Small intestine (tissue), 16 donors: Measurements from ENCODE around the gene ZNF285. TPM values are rescaled to one million over a fixed set of nuclear protein-coding genes. Genes with fewer than 3 reads are reported as not detected.
"Not testable (repeated sequence)": the region's sequence is repeated elsewhere in the genome, so short reads cannot be mapped to it uniquely, and the experiment has no call there.

Experiments used
- DNase-seq, 2 donors: peaks; one replicate each; pipeline versions ENCODE4 v3.0.0 to v3.0.0-alpha.2; 2013
- FAIRE-seq: peaks from 2 replicates; lab custom pipeline; 2012; peaks lifted over from hg19 to GRCh38; lab: Jason Lieb, UNC
- H3K27ac ChIP-seq, 3 donors: one replicate each; pipeline ENCODE4 v1.5.1; 2013; ENCODE audit warnings: low read length in 2 of 3, mild to moderate bottlenecking in 2 of 3, control low read depth in 1 of 3, inconsistent platforms in 1 of 3, low read depth in 1 of 3, moderate library complexity in 1 of 3
- H3K27me3 ChIP-seq, 3 donors: one replicate each; pipeline ENCODE4 v1.6.1; 2013; ENCODE audit warnings: low read length in 3 of 3, inconsistent platforms in 1 of 3; ENCODE audit not compliant: control insufficient read depth in 3 of 3, insufficient read depth in 3 of 3
- H3K36me3 ChIP-seq, 3 donors: one replicate each; pipeline ENCODE4 v1.6.1; 2013; ENCODE audit warnings: low read length in 3 of 3, inconsistent platforms in 1 of 3, low read depth in 1 of 3, mild to moderate bottlenecking in 1 of 3, moderate library complexity in 1 of 3; ENCODE audit not compliant: control insufficient read depth in 3 of 3, insufficient read depth in 2 of 3
- H3K4me1 ChIP-seq, 3 donors: one replicate each; pipeline ENCODE4 v1.6.1; 2013; ENCODE audit warnings: low read length in 2 of 3, inconsistent platforms in 1 of 3, low read depth in 1 of 3, mild to moderate bottlenecking in 1 of 3, moderate library complexity in 1 of 3; ENCODE audit not compliant: control insufficient read depth in 3 of 3, insufficient read depth in 2 of 3
- H3K4me3 ChIP-seq, 3 donors: one replicate each; pipeline ENCODE4 v1.5.1; 2013; ENCODE audit warnings: low read length in 3 of 3, control low read depth in 1 of 3, inconsistent platforms in 1 of 3, low read depth in 1 of 3, mild to moderate bottlenecking in 1 of 3, moderate library complexity in 1 of 3
- H3K9me3 ChIP-seq, 2 donors: one replicate each; pipeline ENCODE4 v1.6.1; 2013; ENCODE audit warnings: low read depth in 1 of 2, low read length in 1 of 2; ENCODE audit not compliant: control insufficient read depth in 2 of 2, insufficient read depth in 1 of 2
- WGBS, 3 donors: extraction: QIAGEN DNeasy Blood & Tissue Kit; methylation state at CpG; one replicate each; pipeline ENCODE4 v1.1.7; 2013; 5-methylcytosine and 5-hydroxymethylcytosine counted together
- long read RNA-seq, 10 donors: transcript quantifications; one replicate each; lab custom pipeline, GENCODE V29; 2026
- polyA plus RNA-seq, 4 donors: library from polyadenylated mRNA; stranded (reverse) in 3 of 4; unstranded in 1 of 4; fragments of 200-250 nt in 3 of 4; fragments of 120-200 nt in 1 of 4; gene quantifications; one replicate each; pipeline versions ENCODE4 v1.2.1 to v1.2.3, GENCODE V29; 2013
- donor health status: healthy with polysubstance abuse.
- donor health status: control.
- donor health status: control.
- donor health status: Bipolar disorder and iron deficiency.
- donor health status: healthy.

The ZNF285 gene
- 1 to 10 TPM in 3 of 4 donors, under 1 TPM in 1; 0.54 to 5.8 (median 1.3) TPM for polyA plus RNA-seq
- long read RNA-seq, donor 1, full-length matches to known transcripts, result 5 of 5 reads
- long read RNA-seq, donor 1, partial matches to known transcripts, result 0 of 5 reads
- long read RNA-seq, donor 1, other reads (novel, unspliced or antisense), result 0 of 5 reads
- long read RNA-seq, donor 2, result 0 reads
- long read RNA-seq, donor 3, full-length matches to known transcripts, result 2 of 2 reads
- long read RNA-seq, donor 3, partial matches to known transcripts, result 0 of 2 reads
- long read RNA-seq, donor 3, other reads (novel, unspliced or antisense), result 0 of 2 reads
- long read RNA-seq, donor 4, result 0 reads
- long read RNA-seq, donor 5, result 0 reads
- long read RNA-seq, donor 6, partial matches to known transcripts, result 0 of 1 reads
- long read RNA-seq, donor 6, other reads (novel, unspliced or antisense), result 0 of 1 reads
- long read RNA-seq, donor 7, full-length matches to known transcripts, result 1 of 1 reads
- long read RNA-seq, donor 7, partial matches to known transcripts, result 0 of 1 reads
- long read RNA-seq, donor 7, other reads (novel, unspliced or antisense), result 0 of 1 reads
- long read RNA-seq, donor 8, result 0 reads
- long read RNA-seq, donor 9, result 0 reads
- long read RNA-seq, donor 10, full-length matches to known transcripts, result 3 of 3 reads
- long read RNA-seq, donor 10, partial matches to known transcripts, result 0 of 3 reads
- long read RNA-seq, donor 10, other reads (novel, unspliced or antisense), result 0 of 3 reads

DNA sequence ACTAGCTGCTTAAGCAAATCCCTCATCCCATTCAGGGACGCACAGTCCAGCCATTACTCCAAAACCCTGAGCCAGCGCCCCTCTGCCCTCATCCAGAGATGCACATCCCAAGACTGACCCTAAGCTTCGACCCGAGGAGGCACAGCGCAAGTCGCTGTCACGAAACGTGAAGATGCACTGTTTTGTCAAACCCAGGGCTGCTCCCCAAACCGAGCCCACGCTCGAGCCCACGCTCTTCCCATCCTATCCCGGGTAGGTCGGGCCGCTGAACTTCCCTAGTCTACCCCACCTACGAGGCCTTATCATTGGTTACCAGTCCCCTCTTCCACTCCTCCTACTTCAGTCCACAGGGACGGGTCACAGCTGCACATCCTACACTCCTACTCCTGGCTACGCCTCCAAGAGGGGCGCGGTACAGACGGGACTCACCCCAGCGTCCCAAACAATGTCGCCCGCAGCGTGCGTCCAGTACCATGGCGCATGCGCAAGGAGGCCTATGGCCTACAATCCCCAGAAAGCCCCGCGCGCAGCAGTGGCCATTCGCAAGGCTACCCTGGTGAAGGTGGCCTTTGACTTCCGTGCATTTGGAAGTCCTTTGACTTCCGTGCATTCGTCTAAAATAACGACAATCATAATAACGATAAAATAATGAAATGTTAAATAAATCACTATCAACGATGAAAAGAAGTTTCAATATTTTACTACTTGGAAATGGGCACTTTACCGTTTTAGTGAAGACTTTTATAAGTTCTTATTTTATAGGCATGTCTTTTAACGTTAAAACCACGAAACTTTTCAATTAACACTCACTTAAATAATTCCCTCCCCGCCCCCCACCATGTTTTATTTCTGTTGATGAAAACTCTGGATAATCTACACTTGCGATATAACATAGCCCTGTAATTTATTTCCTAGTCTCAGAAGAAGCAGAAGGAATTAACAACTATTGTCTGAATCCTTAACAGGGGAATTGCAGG lies at the start of gene ZNF285:
Gene ZNF285 (minus strand): TSS at position 470 of the 977 bp plus-strand sequence. CDS start 4,395 bp downstream, outside the sequence.
- FAIRE-seq, result no peak
- Histone ChIP-seq H3K27me3 (peaks cover 0 to 2% (median 0%) of the 10 kb centered on the region in 3 donors), H3K4me3 (peak within 1 kb of the TSS; percentile 38 to 70 (median 59)), H3K36me3 (peaks cover 0 to 2% (median 0%) of the 10 kb centered on the region in 3 donors), H3K4me1 (no peaks in the 10 kb centered on the region), H3K9me3 (peaks cover 2 to 17% of the 10 kb centered on the region in 2 donors), H3K27ac (peak within 1 kb of the TSS in 1 of 3 donors; percentile 22)
- peak; percentile 93 to 97 for DNase-seq
- WGBS, 3 donors, result 5 to 14% (median 6%) methylated on average over 43 of the region's 43 CpGs

DNA sequence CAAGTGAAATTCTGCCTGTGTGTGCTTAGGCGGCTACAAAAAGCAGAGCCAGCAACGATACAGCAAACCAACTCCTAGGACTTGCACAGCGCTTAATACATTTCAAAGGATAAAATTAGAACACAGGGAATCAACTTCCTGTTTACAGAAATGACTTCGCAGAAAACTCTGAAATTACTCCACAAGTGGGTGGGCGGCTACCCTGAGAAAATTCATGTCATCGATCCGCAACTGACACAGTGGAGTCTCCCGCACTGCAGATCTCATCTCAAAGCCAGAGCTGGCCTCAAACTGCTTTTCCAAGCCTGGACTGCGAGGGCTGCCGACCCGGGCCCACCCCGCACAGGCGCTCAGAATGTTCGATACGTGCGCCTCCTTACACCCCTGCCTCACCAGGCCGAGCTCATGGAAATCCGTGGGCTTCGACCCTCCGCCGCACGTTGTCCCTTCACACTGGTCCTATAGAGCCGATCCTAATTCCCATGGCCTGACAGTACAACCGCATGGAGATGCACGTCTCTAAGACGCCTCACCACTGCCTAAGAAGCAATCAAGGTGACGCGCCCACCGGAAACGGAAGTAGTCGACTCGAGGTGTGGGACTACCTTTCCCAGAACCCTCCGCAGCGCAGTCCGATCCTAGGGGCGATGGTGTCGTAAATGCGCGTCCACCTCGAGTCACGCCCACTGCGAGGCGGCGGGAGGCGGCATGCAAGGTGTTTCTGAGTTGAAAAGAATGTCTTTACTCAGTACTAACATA lies 46.7 kb upstream of the ZNF285 start, which contains the start of gene ZNF229:
Gene ZNF229 (minus strand): TSS at position 557 of the 759 bp plus-strand sequence. CDS start 5,625 bp downstream, outside the sequence.
- H3K4me1 ChIP-seq, result peaks cover 0 to 4% (median 0%) of the 10 kb centered on the region in 3 donors
- peaks cover 0 to 2% (median 0%) of the 10 kb centered on the region in 3 donors for H3K27me3 ChIP-seq
- H3K9me3 ChIP-seq, result peaks cover 0 to 35% of the 10 kb centered on the region in 2 donors
- peak within 1 kb of the TSS; percentile 34 to 91 (median 62) for H3K4me3 ChIP-seq
- peak; percentile 92 to 97 for DNase-seq
- FAIRE-seq, result no peak
- H3K27ac ChIP-seq, result peak within 1 kb of the TSS in 1 of 3 donors; percentile 60
- WGBS, 3 donors, result 3 to 10% (median 7%) methylated on average over 45 of the region's 45 CpGs
- H3K36me3 ChIP-seq, result peaks cover 0 to 10% (median 0%) of the 10 kb centered on the region in 3 donors

DNA sequence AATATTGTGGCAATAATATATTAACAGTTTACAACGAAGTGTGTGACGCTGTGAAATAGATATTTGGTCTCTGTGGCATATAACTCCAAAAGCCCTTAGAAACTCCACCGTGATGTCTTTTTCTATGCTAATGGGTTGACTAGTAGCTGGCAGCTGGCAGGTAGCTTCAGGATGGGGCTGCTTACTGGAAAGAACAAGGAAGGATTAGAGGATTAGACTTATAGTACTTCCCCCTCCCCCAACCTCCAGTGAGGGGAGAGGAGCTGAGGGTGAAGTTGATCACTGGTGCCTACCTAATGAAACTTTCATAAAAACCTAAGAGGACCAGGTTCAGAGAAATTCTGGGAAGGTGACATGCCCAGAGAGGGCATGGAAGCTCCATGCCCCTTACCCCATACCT lies 37.0 kb upstream of the ZNF285 start:
- WGBS, 3 donors, result 96 to 97% (median 97%) methylated on average over 3 of the region's 3 CpGs
- Histone ChIP-seq H3K4me1 (no peaks in the 10 kb centered on the region), H3K36me3 (peaks cover 0 to 31% (median 5%) of the 10 kb centered on the region in 3 donors), H3K9me3 (peaks cover 0 to 60% of the 10 kb centered on the region in 2 donors), H3K4me3 (no peak overlapping the region), H3K27me3 (no peaks in the 10 kb centered on the region), H3K27ac (no peak overlapping the region)
- DNase-seq, result no peak
- FAIRE-seq, result no peak

DNA sequence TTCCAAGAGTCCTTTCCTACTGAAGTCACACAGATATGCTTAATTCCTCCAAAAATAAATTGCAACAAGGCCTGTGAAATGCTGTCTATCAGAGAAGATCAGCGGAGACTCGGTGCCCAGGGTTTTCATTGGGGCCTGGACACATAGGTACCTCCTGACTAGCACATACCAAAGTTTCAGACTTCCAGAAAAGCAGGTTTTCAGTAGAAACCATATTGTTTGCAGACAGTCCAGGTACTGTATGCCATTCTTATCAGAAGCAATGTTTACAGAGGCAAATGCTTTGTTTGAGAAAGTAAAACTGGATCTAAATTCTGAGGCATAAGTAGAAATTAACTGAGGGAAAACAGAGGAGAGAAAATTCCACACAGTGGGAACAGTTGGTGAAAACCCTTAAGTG lies 34.0 kb upstream of the ZNF285 start:
- Histone ChIP-seq H3K9me3 (peaks cover 3 to 64% of the 10 kb centered on the region in 2 donors), H3K4me3 (no peak overlapping the region), H3K4me1 (no peaks in the 10 kb centered on the region), H3K27me3 (no peaks in the 10 kb centered on the region), H3K36me3 (peaks cover 0 to 29% (median 5%) of the 10 kb centered on the region in 3 donors), H3K27ac (no peak overlapping the region)
- WGBS, 3 donors, result 83 to 91% (median 90%) methylated on average over 2 of the region's 2 CpGs
- FAIRE-seq, result no peak
- no peak for DNase-seq

DNA sequence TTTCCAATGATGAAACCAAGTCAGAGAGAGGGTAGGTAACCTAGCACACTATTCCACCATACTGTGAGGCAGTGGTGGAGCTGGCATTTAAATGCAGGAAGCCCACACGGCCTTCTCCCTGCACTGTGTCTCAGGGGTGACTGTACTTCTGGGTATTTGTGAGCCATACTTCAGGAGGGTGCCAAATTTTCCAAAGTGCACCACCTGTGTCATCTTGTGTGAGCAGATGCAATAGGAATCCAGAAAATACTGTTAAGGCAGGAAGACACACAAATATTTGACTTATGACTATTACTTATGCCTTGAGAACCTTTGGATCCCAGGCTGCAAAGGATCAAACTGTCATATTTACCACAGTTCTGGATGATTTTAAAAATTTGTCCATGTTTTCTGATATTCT lies 29.5 kb upstream of the ZNF285 start:
- Histone ChIP-seq H3K27ac (no peak overlapping the region), H3K27me3 (no peaks in the 10 kb centered on the region), H3K4me3 (no peak overlapping the region), H3K4me1 (no peaks in the 10 kb centered on the region), H3K9me3 (peaks cover 3 to 77% of the 10 kb centered on the region in 2 donors), H3K36me3 (peaks cover 0 to 33% (median 2%) of the 10 kb centered on the region in 3 donors)
- no peak for DNase-seq
- FAIRE-seq, result no peak
- 75 to 86% (median 85%) methylated on average over 1 of the region's 1 CpG for WGBS, 3 donors

DNA sequence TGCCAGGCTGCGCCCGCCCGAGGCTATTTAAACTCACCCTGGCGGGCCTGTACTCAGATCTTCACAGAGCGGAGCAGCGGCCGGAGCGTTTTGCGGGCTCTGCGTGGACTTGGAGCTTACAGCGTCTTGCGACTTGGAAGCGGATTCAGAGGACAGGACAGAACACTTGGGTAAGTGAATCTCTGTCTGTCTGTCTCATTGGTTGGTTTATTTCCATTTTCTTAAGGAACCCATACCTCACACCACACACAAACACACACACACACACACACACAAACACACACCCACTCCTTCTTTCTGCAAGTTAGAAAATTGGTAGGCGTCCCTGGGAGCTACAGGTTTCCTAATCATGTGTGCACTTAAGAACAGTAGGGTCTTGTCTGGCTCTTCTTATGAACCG lies 14.1 kb upstream of the ZNF285 start:
- not testable (repeated sequence) for H3K36me3 ChIP-seq, FAIRE-seq, H3K4me3 ChIP-seq, H3K27ac ChIP-seq, H3K27me3 ChIP-seq, DNase-seq, H3K4me1 ChIP-seq
- WGBS, 3 donors, result 89 to 92% (median 91%) methylated on average over 2 to 7 of the region's 15 CpGs
- peaks cover 0 to 21% of the 10 kb centered on the region in 2 donors for H3K9me3 ChIP-seq

DNA sequence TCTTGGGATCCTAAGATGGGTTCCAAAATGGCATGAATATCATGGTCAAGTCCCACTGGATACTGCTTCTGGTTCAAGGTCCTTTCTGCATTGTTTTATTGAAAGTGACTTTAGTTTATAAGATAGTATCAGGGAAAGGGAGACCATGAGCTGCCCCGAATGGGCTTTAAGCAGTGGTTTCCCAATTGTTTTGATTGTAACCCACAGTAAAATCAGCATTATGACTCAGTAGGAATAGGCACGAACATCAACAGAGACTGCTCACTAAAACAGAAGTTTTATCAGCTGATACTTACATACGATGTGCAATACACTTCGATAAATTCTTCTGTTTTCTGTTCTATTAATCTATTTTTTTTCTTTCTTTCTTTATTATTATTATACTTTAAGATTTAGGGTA lies 12.1 kb downstream of the ZNF285 start:
- 89 to 97% (median 93%) methylated on average over 4 of the region's 4 CpGs for WGBS, 3 donors
- H3K36me3 ChIP-seq, H3K27me3 ChIP-seq, DNase-seq, H3K4me3 ChIP-seq, H3K9me3 ChIP-seq, H3K27ac ChIP-seq, FAIRE-seq, H3K4me1 ChIP-seq: not testable (repeated sequence)
